Urinary bladder (tissue), 4 donors: ENCODE results near the gene PYY. TPM values are rescaled to one million over a fixed set of nuclear protein-coding genes. Genes with fewer than 3 reads are reported as not detected.
"Not testable (repeated sequence)": the region's sequence is repeated elsewhere in the genome, so short reads cannot be mapped to it uniquely, and the experiment has no call there.

Source experiments
- DNase-seq: peaks from one replicate; pipeline ENCODE4 v3.0.0-alpha.2; 2015; ENCODE audit errors: extremely low spot score
- H3K27ac ChIP-seq: one replicate; pipeline ENCODE4 v1.5.1; 2013; ENCODE audit warnings: low read depth, mild to moderate bottlenecking, moderate library complexity
- H3K36me3 ChIP-seq: one replicate; pipeline ENCODE4 v1.6.1; 2013; ENCODE audit warnings: mild to moderate bottlenecking, moderate library complexity; ENCODE audit not compliant: insufficient read depth
- H3K4me1 ChIP-seq: one replicate; pipeline ENCODE4 v1.6.1; 2013; ENCODE audit warnings: mild to moderate bottlenecking, moderate library complexity; ENCODE audit not compliant: insufficient read depth
- H3K4me3 ChIP-seq: one replicate; pipeline ENCODE4 v1.5.1; 2013; ENCODE audit warnings: low read depth, low read length
- WGBS: extraction: QIAGEN DNeasy Blood & Tissue Kit; methylation state at CpG from one replicate; pipeline ENCODE4 v1.1.7; 2013; 5-methylcytosine and 5-hydroxymethylcytosine counted together
- polyA plus RNA-seq: library from polyadenylated mRNA; stranded (reverse); fragments of 200-250 nt; gene quantifications from one replicate; pipeline ENCODE4 v1.2.3, GENCODE V29; 2013
- total RNA-seq: library from RNA; depleted of rRNA; stranded (reverse); fragments of >200 nt; gene quantifications from one replicate; pipeline ENCODE4 v1.2.3, GENCODE V29; 2014
- donor health status: healthy with polysubstance abuse.
- donor health status: healthy.

Gene PYY
- total and polyA plus RNA-seq, 2 donors: not detected

DNA sequence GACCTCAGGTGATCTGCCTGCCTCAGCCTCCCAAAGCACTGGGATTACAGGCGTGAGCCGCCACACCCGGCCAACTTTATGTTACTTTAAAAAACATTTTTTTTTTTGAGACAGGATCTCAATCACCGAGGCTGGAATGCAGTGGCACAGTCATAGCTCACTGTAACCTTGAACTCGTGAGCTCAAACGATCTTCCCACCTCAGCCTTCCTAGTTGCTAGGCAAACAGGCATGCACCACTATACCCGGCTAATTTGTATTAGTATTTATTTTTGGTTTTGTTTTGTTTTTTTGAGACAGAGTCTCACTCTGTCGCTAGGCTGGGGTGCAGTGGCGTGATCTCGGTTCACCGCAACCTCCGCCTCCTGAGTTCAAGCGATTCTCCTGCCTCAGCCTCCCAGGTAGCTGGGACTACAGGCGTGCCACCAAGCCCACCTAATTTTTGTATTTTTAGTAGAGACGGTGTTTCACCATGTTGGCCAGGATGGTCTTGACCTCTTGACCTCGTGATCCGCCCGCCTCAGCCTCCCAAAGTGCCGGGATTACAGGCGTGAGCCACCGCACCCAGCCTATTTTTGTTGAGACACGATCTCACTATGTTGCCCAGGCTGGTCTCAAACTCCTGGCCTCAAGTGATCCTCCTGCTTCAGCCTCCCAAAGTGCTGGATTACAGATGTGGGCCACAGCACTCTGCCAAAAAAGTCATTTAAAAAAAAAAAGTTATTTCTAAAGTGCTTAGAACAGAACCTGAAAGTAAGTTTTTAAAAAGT, 18.9 kb upstream of the PYY start:
- not testable (repeated sequence) for H3K27ac ChIP-seq, H3K36me3 ChIP-seq, H3K4me3 ChIP-seq, DNase-seq, H3K4me1 ChIP-seq
- WGBS: 85% methylated on average over 22 of the region's 22 CpGs

DNA sequence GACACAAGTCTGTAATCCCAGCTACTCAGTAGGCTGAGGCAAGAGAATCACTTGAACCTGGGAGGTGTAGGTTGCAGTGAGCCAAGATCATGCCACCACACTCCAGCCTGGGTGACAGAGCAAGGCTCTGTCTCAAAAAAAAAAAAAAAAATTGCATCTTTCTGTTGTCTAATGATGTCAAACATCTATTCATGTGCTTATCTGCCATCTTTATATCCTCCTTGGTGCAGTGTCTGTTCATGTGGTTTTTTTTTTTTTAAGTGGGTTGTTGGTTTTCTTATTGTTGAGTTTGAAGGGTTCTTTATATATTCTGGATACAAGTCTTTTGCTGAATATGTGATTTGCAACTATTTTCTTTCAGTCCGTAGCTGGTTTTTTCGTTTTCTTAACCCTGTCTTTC, 17.7 kb upstream of the PYY start:
- not testable (repeated sequence) for H3K36me3 ChIP-seq, H3K4me3 ChIP-seq, H3K4me1 ChIP-seq, H3K27ac ChIP-seq, DNase-seq
- 39% methylated on average over 2 of the region's 2 CpGs for WGBS

- no peaks in the 10 kb centered on the region for H3K36me3 ChIP-seq
- no peaks in the 10 kb centered on the region for H3K4me1 ChIP-seq
- no peak for DNase-seq
- no peak overlapping the region for H3K4me3 ChIP-seq
- H3K27ac ChIP-seq: no peak overlapping the region
- WGBS: 70% methylated on average over 4 of the region's 4 CpGs
These were observed 16.6 kb upstream of the PYY start for GRCh38 chr17:43970366-43970765.

GRCh38 chr17:43967251-43967875, 13.6 kb upstream of the PYY start:
- Histone ChIP-seq H3K36me3 (no peaks in the 10 kb centered on the region), H3K4me1 (no peaks in the 10 kb centered on the region), H3K27ac (no peak overlapping the region), H3K4me3 (no peak overlapping the region)
- DNase-seq: no peak
- 33% methylated on average over 9 of the region's 9 CpGs for WGBS

GRCh38 chr17:43966276-43966675, 12.5 kb upstream of the PYY start:
- H3K4me1 ChIP-seq: no peaks in the 10 kb centered on the region
- no peak overlapping the region for H3K4me3 ChIP-seq
- 73% methylated on average over 3 of the region's 3 CpGs for WGBS
- H3K36me3 ChIP-seq: no peaks in the 10 kb centered on the region
- no peak overlapping the region for H3K27ac ChIP-seq
- DNase-seq: no peak

DNA sequence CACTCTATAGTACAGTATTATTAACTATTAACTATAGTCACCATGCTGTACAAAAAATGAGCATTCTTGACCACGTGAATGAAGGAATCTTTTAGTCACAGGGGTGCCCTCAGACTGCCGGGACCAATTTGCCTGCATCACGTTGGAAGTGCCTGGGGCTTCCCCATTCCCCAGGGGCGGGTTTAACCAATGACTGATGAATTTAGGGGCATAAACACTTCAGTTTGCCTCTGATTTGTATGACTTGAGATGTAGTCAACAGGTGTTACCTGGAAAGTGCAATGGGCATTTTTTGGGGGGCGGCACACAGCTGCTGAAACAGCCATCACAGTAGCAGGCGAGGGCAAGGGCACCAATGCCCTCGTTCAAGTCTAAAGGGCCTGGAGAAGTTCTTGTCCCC, 8.7 kb upstream of the PYY start:
- DNase-seq: no peak
- no peaks in the 10 kb centered on the region for H3K36me3 ChIP-seq
- H3K4me3 ChIP-seq: no peak overlapping the region
- no peak overlapping the region for H3K27ac ChIP-seq
- H3K4me1 ChIP-seq: no peaks in the 10 kb centered on the region
- WGBS: 55% methylated on average over 7 of the region's 7 CpGs

- Histone ChIP-seq H3K4me3 (no peak overlapping the region), H3K4me1 (no peaks in the 10 kb centered on the region), H3K36me3 (no peaks in the 10 kb centered on the region), H3K27ac (no peak overlapping the region)
- 75% methylated on average over 2 of the region's 2 CpGs for WGBS
- DNase-seq: no peak
These were observed 8.2 kb upstream of the PYY start for GRCh38 chr17:43961954-43962353.

GRCh38 chr17:43961292-43961691, 7.6 kb upstream of the PYY start:
- 90% methylated on average over 6 of the region's 6 CpGs for WGBS
- not testable (repeated sequence) for DNase-seq, H3K27ac ChIP-seq, H3K4me3 ChIP-seq, H3K4me1 ChIP-seq, H3K36me3 ChIP-seq

DNA sequence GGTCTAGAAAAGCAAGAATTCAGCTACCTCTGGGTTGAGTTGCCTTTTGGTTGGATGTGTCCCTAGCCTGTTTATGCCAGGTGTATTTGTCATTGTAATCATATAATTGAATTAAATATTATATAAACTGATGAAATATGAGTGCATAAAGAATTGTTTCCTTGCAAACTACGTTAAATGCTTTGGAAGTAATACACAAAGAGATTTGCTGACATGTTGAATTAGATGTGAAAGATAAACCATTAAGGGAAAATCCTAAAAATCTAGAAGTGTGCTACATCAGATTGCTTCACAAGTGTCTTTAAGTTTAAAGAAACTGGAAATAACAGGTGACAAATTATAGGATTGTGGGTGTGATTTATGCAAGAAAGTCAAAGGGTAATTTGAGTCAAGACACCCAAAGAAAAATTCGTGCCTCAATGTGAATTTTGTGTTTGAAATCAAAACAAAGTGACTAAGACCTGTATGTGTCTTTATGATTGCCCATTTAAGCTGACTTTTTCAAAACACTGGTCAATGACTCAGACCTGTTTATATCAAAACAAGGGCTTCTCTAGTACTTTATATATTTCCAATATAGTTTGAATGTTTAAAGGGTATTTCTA, 5.1 kb upstream of the PYY start:
- no peak overlapping the region for H3K4me3 ChIP-seq
- 64% methylated on average over 2 of the region's 2 CpGs for WGBS
- H3K27ac ChIP-seq: no peak overlapping the region
- no peak for DNase-seq
- H3K4me1 ChIP-seq: no peaks in the 10 kb centered on the region
- H3K36me3 ChIP-seq: no peaks in the 10 kb centered on the region

DNA sequence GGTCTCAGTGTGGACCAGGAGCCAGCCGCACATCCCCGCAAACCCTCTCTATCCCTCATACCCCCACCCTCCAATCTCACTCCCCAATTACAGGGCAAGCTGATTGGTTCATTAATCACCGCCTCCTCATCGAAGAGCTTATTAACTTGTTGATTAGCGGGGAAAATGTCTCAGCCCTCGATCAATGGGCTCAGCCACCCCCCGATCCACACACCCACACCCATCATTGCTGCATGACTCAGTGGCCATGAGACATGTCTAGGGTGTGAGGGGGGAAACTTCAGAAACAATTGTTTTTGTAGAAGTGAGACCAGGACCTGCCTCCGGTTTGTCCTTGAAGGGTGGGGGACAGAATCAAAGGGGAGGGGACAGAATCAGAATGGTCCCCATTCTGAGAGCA, 2.5 kb upstream of the PYY start:
- Histone ChIP-seq H3K4me3 (no peak overlapping the region), H3K4me1 (no peaks in the 10 kb centered on the region), H3K36me3 (no peaks in the 10 kb centered on the region), H3K27ac (no peak overlapping the region)
- DNase-seq: no peak
- 76% methylated on average over 8 of the region's 8 CpGs for WGBS

- Histone ChIP-seq H3K36me3 (no peaks in the 10 kb centered on the region), H3K4me1 (no peaks in the 10 kb centered on the region), H3K27ac (no peak overlapping the region), H3K4me3 (no peak overlapping the region)
- no peak for DNase-seq
- 5% methylated on average over 82 of the region's 82 CpGs for WGBS
These were observed 745 bp downstream of the PYY start for GRCh38 chr17:43952724-43953666.

GRCh38 chr17:43952351-43952723, 1.4 kb downstream of the PYY start:
- H3K4me1 ChIP-seq: no peaks in the 10 kb centered on the region
- H3K27ac ChIP-seq: no peak overlapping the region
- DNase-seq: no peak
- no peaks in the 10 kb centered on the region for H3K36me3 ChIP-seq
- no peak overlapping the region for H3K4me3 ChIP-seq
- 7% methylated on average over 19 of the region's 19 CpGs for WGBS

- WGBS: 62% methylated on average over 4 of the region's 4 CpGs
- no peak overlapping the region for H3K4me3 ChIP-seq
- H3K36me3 ChIP-seq: no peaks in the 10 kb centered on the region
- no peaks in the 10 kb centered on the region for H3K4me1 ChIP-seq
- DNase-seq: no peak
- no peak overlapping the region for H3K27ac ChIP-seq
These were observed 2.0 kb downstream of the PYY start for GRCh38 chr17:43951750-43952149.
